ENCODE results near the gene ACSF2.

DNA sequence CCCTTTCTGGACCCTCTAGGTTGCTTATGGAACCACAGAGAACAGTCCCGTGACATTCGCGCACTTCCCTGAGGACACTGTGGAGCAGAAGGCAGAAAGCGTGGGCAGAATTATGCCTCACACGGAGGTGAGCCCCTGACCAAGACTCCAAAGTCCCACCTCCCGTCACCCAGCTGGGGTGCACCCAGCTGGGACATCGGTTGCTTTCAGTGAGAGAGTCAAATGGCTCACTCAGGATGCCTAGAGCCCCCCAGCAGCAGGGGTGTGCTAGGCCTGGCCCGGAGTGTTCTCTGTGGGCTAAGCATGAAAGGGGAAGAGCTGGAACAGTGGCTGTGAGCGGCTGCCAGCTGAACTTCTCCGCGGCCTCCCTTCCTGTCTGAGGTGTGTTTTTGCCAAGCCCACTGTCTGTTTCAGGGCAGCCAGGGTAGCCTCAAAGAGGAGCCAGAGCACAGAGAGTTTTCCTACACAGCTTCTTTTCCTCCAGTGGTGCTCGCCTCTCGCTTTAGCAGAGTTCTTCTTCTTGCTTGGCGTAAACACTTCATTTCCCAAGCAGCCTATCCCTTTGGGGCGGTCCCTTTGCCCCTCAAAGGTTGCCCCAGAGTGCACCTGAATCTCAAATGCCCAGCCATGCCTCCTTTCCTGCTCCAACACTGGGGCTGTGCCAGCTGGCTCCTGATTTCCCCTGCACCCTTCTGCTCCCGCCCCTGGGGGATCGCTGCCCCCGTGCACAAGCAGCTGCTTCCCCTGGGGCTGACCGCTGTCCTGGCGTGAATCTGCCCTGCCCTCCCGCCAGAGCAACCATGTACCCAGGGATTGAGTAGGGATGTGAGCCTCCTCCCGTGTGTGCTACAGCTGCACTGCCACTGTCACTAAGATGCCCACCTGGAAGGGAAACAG is 45.2 kb downstream of the ACSF2 start:
- TF ChIP-seq EP300 (IDR thresholded peaks at IDR 0.05) (no peak), POLR2A (IDR thresholded peaks at IDR 0.05) (no peak)
- TF ChIP-seq, protein P1, sequence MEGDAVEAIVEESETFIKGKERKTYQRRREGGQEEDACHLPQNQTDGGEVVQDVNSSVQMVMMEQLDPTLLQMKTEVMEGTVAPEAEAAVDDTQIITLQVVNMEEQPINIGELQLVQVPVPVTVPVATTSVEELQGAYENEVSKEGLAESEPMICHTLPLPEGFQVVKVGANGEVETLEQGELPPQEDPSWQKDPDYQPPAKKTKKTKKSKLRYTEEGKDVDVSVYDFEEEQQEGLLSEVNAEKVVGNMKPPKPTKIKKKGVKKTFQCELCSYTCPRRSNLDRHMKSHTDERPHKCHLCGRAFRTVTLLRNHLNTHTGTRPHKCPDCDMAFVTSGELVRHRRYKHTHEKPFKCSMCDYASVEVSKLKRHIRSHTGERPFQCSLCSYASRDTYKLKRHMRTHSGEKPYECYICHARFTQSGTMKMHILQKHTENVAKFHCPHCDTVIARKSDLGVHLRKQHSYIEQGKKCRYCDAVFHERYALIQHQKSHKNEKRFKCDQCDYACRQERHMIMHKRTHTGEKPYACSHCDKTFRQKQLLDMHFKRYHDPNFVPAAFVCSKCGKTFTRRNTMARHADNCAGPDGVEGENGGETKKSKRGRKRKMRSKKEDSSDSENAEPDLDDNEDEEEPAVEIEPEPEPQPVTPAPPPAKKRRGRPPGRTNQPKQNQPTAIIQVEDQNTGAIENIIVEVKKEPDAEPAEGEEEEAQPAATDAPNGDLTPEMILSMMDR (IDR thresholded peaks at IDR 0.05): no peak

All from tibial nerve (tissue), 4 donors.